ENCODE data around the gene LAMC1. TPM values are rescaled to one million over a fixed set of nuclear protein-coding genes. Genes with fewer than 3 reads are reported as not detected.

LAMC1 gene
- total RNA-seq, 4 donors from 2014 or later = 387 to 474 (median 408) TPM

GRCh38 chr1:183161391-183161790 lies 138.2 kb downstream of the LAMC1 start:
- no peak for DNase-seq (ENCODE audit: extremely low spot score)
- no peaks in the 10 kb centered on the region for H3K27me3 ChIP-seq
- 88% methylated on average over 3 of the region's 3 CpGs for WGBS
- no peak for TF ChIP-seq EP300 (IDR thresholded peaks at IDR 0.05)
- TF ChIP-seq POLR2A (IDR thresholded peaks at IDR 0.05; ENCODE audit: low read depth) = no peak
- TF ChIP-seq POLR2AphosphoS5 (IDR thresholded peaks at IDR 0.05) = no peak
- TF ChIP-seq CTCF (IDR thresholded peaks at IDR 0.05) = no peak
- no peak overlapping the region for H3K4me3 ChIP-seq
- H3K36me3 ChIP-seq = no peaks in the 10 kb centered on the region
- H3K9me3 ChIP-seq = no peaks in the 10 kb centered on the region
- peaks cover 0 to 8% (median 2%) of the 10 kb centered on the region in 4 donors for H3K4me1 ChIP-seq
- H3K27ac ChIP-seq (replicated peaks in 1 of 4) = no peak overlapping the region
- intact Hi-C loops (cut with DNase I) = no loop called here

- H3K36me3 ChIP-seq = no peaks in the 10 kb centered on the region
- H3K27ac ChIP-seq (replicated peaks in 1 of 4) = no peak overlapping the region
- H3K4me1 ChIP-seq = peaks cover 0 to 8% (median 2%) of the 10 kb centered on the region in 4 donors
- no peak for DNase-seq (ENCODE audit: extremely low spot score)
- no peaks in the 10 kb centered on the region for H3K9me3 ChIP-seq
- intact Hi-C loops (cut with DNase I) = no loop called here
- H3K4me3 ChIP-seq = no peak overlapping the region
- TF ChIP-seq EP300 (IDR thresholded peaks at IDR 0.05) = no peak
- no peak for TF ChIP-seq CTCF (IDR thresholded peaks at IDR 0.05)
- TF ChIP-seq POLR2A (IDR thresholded peaks at IDR 0.05; ENCODE audit: low read depth) = no peak
- TF ChIP-seq POLR2AphosphoS5 (IDR thresholded peaks at IDR 0.05) = no peak
- 95% methylated on average over 3 of the region's 3 CpGs for WGBS
- H3K27me3 ChIP-seq = no peaks in the 10 kb centered on the region
Measured at GRCh38 chr1:183163316-183163715, 140.1 kb downstream of the LAMC1 start.

GRCh38 chr1:183164340-183164739 lies 141.1 kb downstream of the LAMC1 start:
- intact Hi-C loops (cut with DNase I) = no loop called here
- H3K27ac ChIP-seq (replicated peaks in 1 of 4) = no peak overlapping the region
- TF ChIP-seq CTCF (IDR thresholded peaks at IDR 0.05) (no peak), POLR2A (IDR thresholded peaks at IDR 0.05; ENCODE audit: low read depth) (no peak), EP300 (IDR thresholded peaks at IDR 0.05) (no peak), POLR2AphosphoS5 (IDR thresholded peaks at IDR 0.05) (no peak)

GRCh38 chr1:183164963-183165362 lies 141.7 kb downstream of the LAMC1 start:
- DNase-seq (ENCODE audit: extremely low spot score) = no peak
- TF ChIP-seq EP300 (IDR thresholded peaks at IDR 0.05) = no peak
- TF ChIP-seq CTCF (IDR thresholded peaks at IDR 0.05) = no peak
- no peak for TF ChIP-seq POLR2AphosphoS5 (IDR thresholded peaks at IDR 0.05)
- no peak for TF ChIP-seq POLR2A (IDR thresholded peaks at IDR 0.05; ENCODE audit: low read depth)
- peaks cover 0 to 8% (median 2%) of the 10 kb centered on the region in 4 donors for H3K4me1 ChIP-seq
- no peaks in the 10 kb centered on the region for H3K27me3 ChIP-seq
- no peak overlapping the region for H3K27ac ChIP-seq (replicated peaks in 1 of 4)
- no peaks in the 10 kb centered on the region for H3K9me3 ChIP-seq
- 98% methylated on average over 4 of the region's 4 CpGs for WGBS
- no peak overlapping the region for H3K4me3 ChIP-seq
- no peaks in the 10 kb centered on the region for H3K36me3 ChIP-seq
- intact Hi-C loops (cut with DNase I) = no loop called here

More at GRCh38 chr1:183164340-183164739, 141.1 kb downstream of the LAMC1 start:
- 57% methylated on average over 1 of the region's 1 CpG for WGBS
- peaks cover 0 to 8% (median 2%) of the 10 kb centered on the region in 4 donors for H3K4me1 ChIP-seq
- no peak overlapping the region for H3K4me3 ChIP-seq
- no peaks in the 10 kb centered on the region for H3K9me3 ChIP-seq
- H3K36me3 ChIP-seq = no peaks in the 10 kb centered on the region
- no peaks in the 10 kb centered on the region for H3K27me3 ChIP-seq
- no peak for DNase-seq (ENCODE audit: extremely low spot score)

GRCh38 chr1:183165456-183165855 lies 142.2 kb downstream of the LAMC1 start:
- Histone ChIP-seq H3K27me3 (no peaks in the 10 kb centered on the region), H3K9me3 (no peaks in the 10 kb centered on the region), H3K36me3 (no peaks in the 10 kb centered on the region), H3K4me3 (no peak overlapping the region), H3K27ac (replicated peaks in 1 of 4) (no peak overlapping the region), H3K4me1 (peaks cover 0 to 8% (median 2%) of the 10 kb centered on the region in 4 donors)
- intact Hi-C loops (cut with DNase I) = no loop called here
- no peak for TF ChIP-seq POLR2A (IDR thresholded peaks at IDR 0.05; ENCODE audit: low read depth)
- no peak for TF ChIP-seq POLR2AphosphoS5 (IDR thresholded peaks at IDR 0.05)
- no peak for TF ChIP-seq EP300 (IDR thresholded peaks at IDR 0.05)
- no peak for TF ChIP-seq CTCF (IDR thresholded peaks at IDR 0.05)
- 93% methylated on average over 2 of the region's 2 CpGs for WGBS
- DNase-seq (ENCODE audit: extremely low spot score) = no peak
